IMR-90 (cell line): ENCODE data around the gene RIPOR3. TPM values are rescaled to one million over a fixed set of nuclear protein-coding genes. Genes with fewer than 3 reads are reported as not detected.

Experiments used
- ATAC-seq: fragments of 200-7000 bp; cut with Tn5 transposase; 2 replicates; pipeline ENCODE4 v1.9.1; 2020; ENCODE audit warnings: low read depth, mild to moderate bottlenecking, moderate library complexity
- BruUV-seq: library from RNA; stranded (reverse); fragments of 400-500 nt; replicated peaks from 2 replicates; lab custom pipeline; 2021; lab: Mats Ljungman, UMichigan
- CTCF ChIA-PET: fragments of 300-600 bp; formaldehyde crosslinking; extraction: SDS; loops from one replicate; lab custom pipeline; 2021; ENCODE audit warnings: antibody characterized with exemption; lab: Yijun Ruan, JAX
- POLR2A ChIA-PET: fragments of 300-600 bp; sonication (Branson Sonifier 250); formaldehyde crosslinking; loops from one replicate; lab custom pipeline; 2022; ENCODE audit warnings: antibody characterized with exemption; ENCODE audit not compliant: unreplicated experiment; lab: Charles Lee
- DNase-seq: peaks from one replicate; pipeline ENCODE4 v3.0.0; 2013
- H2AFZ ChIP-seq: replicated peaks from 2 replicates; pipeline ENCODE3; 2013; ENCODE audit warnings: low read length, mild to moderate bottlenecking; ENCODE audit not compliant: poor library complexity
- H2AK5ac ChIP-seq: 2 replicates; pipeline ENCODE4 v1.6.1; 2013; ENCODE audit warnings: low read depth, low read length, inconsistent platforms
- H2AK9ac ChIP-seq: replicated peaks from 2 replicates; pipeline ENCODE3; 2013; ENCODE audit warnings: mild to moderate bottlenecking, low read depth, low read length, moderate library complexity; ENCODE audit not compliant: poor library complexity
- H2BK120ac ChIP-seq: 2 replicates; pipeline ENCODE4 v1.6.1; 2013; ENCODE audit warnings: low read depth, low read length, inconsistent platforms
- H2BK15ac ChIP-seq: 3 replicates; pipeline ENCODE4 v1.6.1; 2013; ENCODE audit warnings: low read depth, low read length, inconsistent platforms
- H2BK20ac ChIP-seq: 2 replicates; pipeline ENCODE4 v1.6.1; 2013; ENCODE audit warnings: low read depth, mild to moderate bottlenecking, inconsistent platforms, low read length, moderate library complexity
- H2BK5ac ChIP-seq: 2 replicates; pipeline ENCODE4 v1.6.1; 2013; ENCODE audit warnings: mild to moderate bottlenecking, low read depth, low read length, inconsistent platforms; ENCODE audit not compliant: poor library complexity, severe bottlenecking
- H3K14ac ChIP-seq: replicated peaks from 2 replicates; pipeline ENCODE4 v1.6.1; 2013; ENCODE audit warnings: low read depth, low read length, inconsistent platforms
- H3K18ac ChIP-seq: 2 replicates; pipeline ENCODE4 v1.6.1; 2013; ENCODE audit warnings: low read depth, low read length, control low read depth
- H3K23ac ChIP-seq: 2 replicates; pipeline ENCODE4 v1.6.1; 2013; ENCODE audit warnings: low read depth, low read length, inconsistent platforms
- H3K27ac ChIP-seq: 2 replicates; pipeline ENCODE4 v1.5.1; 2013; ENCODE audit warnings: mild to moderate bottlenecking, control low read depth, low read length; ENCODE audit not compliant: insufficient read depth
- H3K27me3 ChIP-seq: 2 replicates; pipeline ENCODE4 v1.6.1; 2013; ENCODE audit warnings: low read length; ENCODE audit not compliant: control insufficient read depth, insufficient read depth
- H3K36me3 ChIP-seq: 2 replicates; pipeline ENCODE4 v1.6.1; 2013; ENCODE audit warnings: low read length, mixed read lengths; ENCODE audit not compliant: control insufficient read depth, insufficient read depth
- H3K4ac ChIP-seq: 2 replicates; pipeline ENCODE4 v1.6.1; 2013; ENCODE audit warnings: low read depth, low read length, inconsistent platforms
- H3K4me1 ChIP-seq: 2 replicates; pipeline ENCODE4 v1.6.1; 2013; ENCODE audit warnings: low read length, mixed read lengths; ENCODE audit not compliant: control insufficient read depth, insufficient read depth
- H3K4me2 ChIP-seq: 2 replicates; pipeline ENCODE4 v1.6.1; 2013; ENCODE audit warnings: low read depth, mild to moderate bottlenecking, control low read depth, low read length, moderate library complexity
- H3K4me3 ChIP-seq: 2 replicates; pipeline ENCODE4 v1.5.1; 2013; ENCODE audit warnings: low read depth, mild to moderate bottlenecking, control low read depth, low read length, moderate library complexity; ENCODE audit not compliant: insufficient read depth
- H3K56ac ChIP-seq: 2 replicates; pipeline ENCODE4 v1.6.1; 2013; ENCODE audit warnings: low read length, inconsistent platforms; ENCODE audit not compliant: insufficient read depth; ENCODE audit errors: extremely low read depth
- H3K79me1 ChIP-seq, 2 experiments: 2 replicates each; pipeline ENCODE4 v1.6.1; 2013; ENCODE audit warnings: low read length in 2 of 2, inconsistent platforms in 1 of 2, low read depth in 1 of 2
- H3K9ac ChIP-seq: 2 replicates; pipeline ENCODE4 v1.6.1; 2013; ENCODE audit warnings: low read depth, low read length, control low read depth
- H3K9me1 ChIP-seq: 2 replicates; pipeline ENCODE4 v1.6.1; 2013; ENCODE audit warnings: low read length, inconsistent platforms; ENCODE audit not compliant: insufficient read depth
- H3K9me3 ChIP-seq: 2 replicates; pipeline ENCODE4 v1.6.1; 2013; ENCODE audit warnings: low read length; ENCODE audit not compliant: control insufficient read depth, insufficient read depth
- H4K20me1 ChIP-seq: 2 replicates; pipeline ENCODE4 v1.6.1; 2013; ENCODE audit warnings: low read length, inconsistent platforms; ENCODE audit not compliant: insufficient read depth
- H4K5ac ChIP-seq: 2 replicates; pipeline ENCODE4 v1.6.1; 2013; ENCODE audit warnings: mild to moderate bottlenecking, low read depth, low read length, control low read depth
- H4K8ac ChIP-seq, 2 experiments: 2 replicates each; pipeline ENCODE4 v1.6.1; 2013; ENCODE audit warnings: low read depth in 2 of 2, low read length in 2 of 2, control low read depth in 1 of 2, inconsistent platforms in 1 of 2
- H4K91ac ChIP-seq: 2 replicates; pipeline ENCODE4 v1.6.1; 2013; ENCODE audit warnings: low read depth, low read length, inconsistent platforms; ENCODE audit not compliant: insufficient read depth
- CEBPB ChIP-seq: IDR thresholded peaks from 2 replicates; pipeline ENCODE4 v1.6.1; 2012; ENCODE audit warnings: low read depth, low read length, improper control_type of control experiment
- CHD1 ChIP-seq: IDR thresholded peaks from 2 replicates; pipeline ENCODE4 v1.6.1; 2012; ENCODE audit warnings: low read depth, low read length, improper control_type of control experiment
- MAFK ChIP-seq: IDR thresholded peaks from 2 replicates; pipeline ENCODE4 v1.6.1; 2012; ENCODE audit warnings: low read depth, low read length, improper control_type of control experiment
- MAZ ChIP-seq: IDR thresholded peaks from 2 replicates; pipeline ENCODE4 v1.6.1; 2012; ENCODE audit warnings: low read depth, mild to moderate bottlenecking, low read length, improper control_type of control experiment, moderate library complexity, borderline replicate concordance
- MXI1 ChIP-seq: IDR thresholded peaks from 2 replicates; pipeline ENCODE4 v1.6.1; 2012; ENCODE audit warnings: low read depth, mild to moderate bottlenecking, low read length, moderate library complexity, borderline replicate concordance
- NFE2L2 ChIP-seq: fragments of 150-350 bp; IDR thresholded peaks from 2 replicates; pipeline ENCODE4 v1.6.1; 2016; ENCODE audit warnings: low read depth, mild to moderate bottlenecking, low read length
- POLR2A ChIP-seq: IDR thresholded peaks from 2 replicates; pipeline ENCODE4 v1.6.1; 2012; ENCODE audit warnings: mild to moderate bottlenecking, low read depth, low read length
- RAD21 ChIP-seq: IDR thresholded peaks from 2 replicates; pipeline ENCODE4 v1.6.1; 2012; ENCODE audit warnings: low read length, improper control_type of control experiment
- RCOR1 ChIP-seq: IDR thresholded peaks from 2 replicates; pipeline ENCODE4 v1.6.1; 2012; ENCODE audit warnings: mild to moderate bottlenecking, low read length, improper control_type of control experiment; ENCODE audit not compliant: insufficient replicate concordance
- RFX5 ChIP-seq: IDR thresholded peaks from 2 replicates; pipeline ENCODE4 v1.8.0; 2012; ENCODE audit warnings: low read depth, mild to moderate bottlenecking, low read length, moderate library complexity
- WGBS, 2 experiments: methylation state at CpG; one replicate each; pipeline versions ENCODE4 v1.1.5 to v1.1.7; 2013; ENCODE audit warnings: missing lambda C conversion rate in 2 of 2; ENCODE audit not compliant: insufficient read length in 1 of 2; ENCODE audit errors: extremely low coverage in 2 of 2; 5-methylcytosine and 5-hydroxymethylcytosine counted together
- dilution Hi-C: fragments of 300-500 bp; cut with HindIII; formaldehyde crosslinking; loops from one replicate; pipeline ENCODE4 v1.14.3; 2018; ENCODE audit warnings: low sequenced_read_pairs; ENCODE audit not compliant: unreplicated experiment
- in situ Hi-C: fragments of 300-500 bp; cut with MboI; formaldehyde crosslinking; loops from 3 replicates; pipeline ENCODE4 v1.14.3; 2019; ENCODE audit warnings: low sequenced_read_pairs, inconsistent platforms, mixed read lengths
- intact Hi-C: fragments of 100-400 bp; cut with micrococcal nuclease; formaldehyde crosslinking; loops from 2 replicates; pipeline ENCODE4 v1.10.0; 2022
- polyA plus RNA-seq, 3 experiments: library from polyadenylated mRNA; depleted of rRNA; stranded (reverse); fragments of >200 nt; gene quantifications; 2 replicates each; pipeline ENCODE4 v1.2.3, GENCODE V29; 2012; ENCODE audit warnings: low replicate concordance in 1 of 3
- total RNA-seq: library from RNA; depleted of rRNA; stranded (reverse); fragments of >200 nt; gene quantifications from 2 replicates; pipeline ENCODE4 v1.2.3, GENCODE V29; 2012
- TF ChIP-seq, protein P1 (sequence below): conservative IDR thresholded peaks from 2 replicates; pipeline ENCODE4 v1.5.1; 2012; ENCODE audit warnings: mild to moderate bottlenecking, low read depth, low read length, improper control_type of control experiment
- TF ChIP-seq, protein P2 (sequence below): fragments of 150-350 bp; IDR thresholded peaks from 2 replicates; pipeline ENCODE4 v1.6.1; 2016; ENCODE audit warnings: low read depth, mild to moderate bottlenecking, low read length, moderate library complexity, borderline replicate concordance
- TF ChIP-seq, protein P3 (sequence below): fragments of 150-350 bp; IDR thresholded peaks from 2 replicates; pipeline ENCODE4 v1.6.1; 2017; ENCODE audit warnings: mild to moderate bottlenecking, antibody characterized with exemption, low read length, low read depth

Gene RIPOR3
- total and polyA plus RNA-seq, 2 of the 4 experiments (the other 2 are of a cell fraction) = 0.54 to 1.7 TPM

- ChIA-PET POLR2A (no interaction called here), CTCF (interaction anchor here (1.8 kb wide), 1 partner anchor 10 kb away, joined by 10 read pairs; no protein-coding TSS in a partner anchor)
- Histone ChIP-seq H2BK20ac (0 out of 2 replicates have a peak overlapping the region, but pooled peaks have one; percentile 68), H4K20me1 (no peaks in the 10 kb centered on the region; the same call in 1 of the 2 replicates), H3K4me3 (no peak overlapping the region), H3K4me1 (peaks cover 5% of the 10 kb centered on the region; the same call in 1 of the 2 replicates), H2AK9ac (peak overlapping the region; percentile 83), H3K9ac (no peak overlapping the region; the same call in 1 of the 2 replicates), H3K4me2 (no peak overlapping the region), H3K4ac (peak overlapping the region; percentile 85), H4K5ac (peak overlapping the region; percentile 38; the same call in 1 of the 2 replicates), H3K18ac (0 out of 2 replicates have a peak overlapping the region, but pooled peaks have one; percentile 46), H2BK120ac (peak overlapping the region; percentile 55; the same call in 1 of the 2 replicates), H3K27me3 (no peaks in the 10 kb centered on the region), H4K91ac (peak overlapping the region; percentile 46), H2BK15ac (peak overlapping the region; percentile 74; the same call in 1 of the 3 replicates), H2AFZ (peak overlapping the region; percentile 65), H3K36me3 (peaks cover 10% of the 10 kb centered on the region), H2AK5ac (peak overlapping the region; percentile 81), H3K23ac (no peak overlapping the region), H3K14ac (no peak overlapping the region), H3K27ac (no peak overlapping the region), H4K8ac (peak overlapping the region in 1 of 2 experiments; percentile 50; a peak in 1 of 4 replicates), H3K9me1 (no peaks in the 10 kb centered on the region; the same call in 1 of the 2 replicates), H3K9me3 (peaks cover 7% of the 10 kb centered on the region), H3K56ac (no peak overlapping the region), H2BK5ac (no peak overlapping the region), H3K79me1 (peaks cover 0 to 7% of the 10 kb centered on the region in 2 experiments; a peak in 2 of 4 replicates)
- no TSS peak for BruUV-seq
- intact Hi-C loops = loop anchor here (1.0 kb wide), 1 partner anchor 118 kb away; no protein-coding TSS in a partner anchor
- ATAC-seq (peak; percentile 79), DNase-seq (peak; percentile 39)
- WGBS, 2 experiments = 57% methylated on average over 7 of the region's 15 CpGs; no CpG with 5 or more reads in 1 of the 2 experiments
- dilution Hi-C loops = no loop called here
- in situ Hi-C loops = no loop called here
- TF ChIP-seq POLR2A (no peak; the same call in 1 of the 2 replicates), MAFK (no peak), MAZ (peak; percentile 75; the same call in 1 of the 2 replicates), CEBPB (no peak), RAD21 (peak; percentile 88), CHD1 (no peak), RFX5 (no peak), NFE2L2 (no peak), RCOR1 (no peak), MXI1 (no peak)
- TF ChIP-seq, protein P1, sequence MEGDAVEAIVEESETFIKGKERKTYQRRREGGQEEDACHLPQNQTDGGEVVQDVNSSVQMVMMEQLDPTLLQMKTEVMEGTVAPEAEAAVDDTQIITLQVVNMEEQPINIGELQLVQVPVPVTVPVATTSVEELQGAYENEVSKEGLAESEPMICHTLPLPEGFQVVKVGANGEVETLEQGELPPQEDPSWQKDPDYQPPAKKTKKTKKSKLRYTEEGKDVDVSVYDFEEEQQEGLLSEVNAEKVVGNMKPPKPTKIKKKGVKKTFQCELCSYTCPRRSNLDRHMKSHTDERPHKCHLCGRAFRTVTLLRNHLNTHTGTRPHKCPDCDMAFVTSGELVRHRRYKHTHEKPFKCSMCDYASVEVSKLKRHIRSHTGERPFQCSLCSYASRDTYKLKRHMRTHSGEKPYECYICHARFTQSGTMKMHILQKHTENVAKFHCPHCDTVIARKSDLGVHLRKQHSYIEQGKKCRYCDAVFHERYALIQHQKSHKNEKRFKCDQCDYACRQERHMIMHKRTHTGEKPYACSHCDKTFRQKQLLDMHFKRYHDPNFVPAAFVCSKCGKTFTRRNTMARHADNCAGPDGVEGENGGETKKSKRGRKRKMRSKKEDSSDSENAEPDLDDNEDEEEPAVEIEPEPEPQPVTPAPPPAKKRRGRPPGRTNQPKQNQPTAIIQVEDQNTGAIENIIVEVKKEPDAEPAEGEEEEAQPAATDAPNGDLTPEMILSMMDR = peak; percentile 78
- TF ChIP-seq, protein P2, sequence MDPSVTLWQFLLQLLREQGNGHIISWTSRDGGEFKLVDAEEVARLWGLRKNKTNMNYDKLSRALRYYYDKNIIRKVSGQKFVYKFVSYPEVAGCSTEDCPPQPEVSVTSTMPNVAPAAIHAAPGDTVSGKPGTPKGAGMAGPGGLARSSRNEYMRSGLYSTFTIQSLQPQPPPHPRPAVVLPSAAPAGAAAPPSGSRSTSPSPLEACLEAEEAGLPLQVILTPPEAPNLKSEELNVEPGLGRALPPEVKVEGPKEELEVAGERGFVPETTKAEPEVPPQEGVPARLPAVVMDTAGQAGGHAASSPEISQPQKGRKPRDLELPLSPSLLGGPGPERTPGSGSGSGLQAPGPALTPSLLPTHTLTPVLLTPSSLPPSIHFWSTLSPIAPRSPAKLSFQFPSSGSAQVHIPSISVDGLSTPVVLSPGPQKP = no peak
- TF ChIP-seq, protein P3, sequence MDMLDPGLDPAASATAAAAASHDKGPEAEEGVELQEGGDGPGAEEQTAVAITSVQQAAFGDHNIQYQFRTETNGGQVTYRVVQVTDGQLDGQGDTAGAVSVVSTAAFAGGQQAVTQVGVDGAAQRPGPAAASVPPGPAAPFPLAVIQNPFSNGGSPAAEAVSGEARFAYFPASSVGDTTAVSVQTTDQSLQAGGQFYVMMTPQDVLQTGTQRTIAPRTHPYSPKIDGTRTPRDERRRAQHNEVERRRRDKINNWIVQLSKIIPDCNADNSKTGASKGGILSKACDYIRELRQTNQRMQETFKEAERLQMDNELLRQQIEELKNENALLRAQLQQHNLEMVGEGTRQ = no peak
Measured at GRCh38 chr20:50625986-50626677, 65.2 kb downstream of the RIPOR3 start.
